Uterus (tissue), 2 donors: ENCODE results near the gene PWP2.
"Not testable (repeated sequence)": the region's sequence is repeated elsewhere in the genome, so short reads cannot be mapped to it uniquely, and the experiment has no call there.

Source experiments
- POLR2A ChIP-seq, 2 donors: fragments of 450-650 bp; IDR thresholded peaks; one replicate each; pipeline ENCODE4 v1.6.1; 2016; ENCODE audit warnings: antibody characterized with exemption in 2 of 2, mild to moderate bottlenecking in 1 of 2, moderate library complexity in 1 of 2
- TF ChIP-seq, protein P1 (sequence below), 4 experiments: fragments of 200-600 bp in 2 of 4; fragments of 450-650 bp in 2 of 4; sonication (generic) in 2 of 4; IDR thresholded peaks; one replicate each; pipeline ENCODE4 v1.5.1; 2016 to 2019; ENCODE audit warnings: antibody characterized with exemption in 4 of 4, mild to moderate bottlenecking in 2 of 4, moderate library complexity in 1 of 4

DNA sequence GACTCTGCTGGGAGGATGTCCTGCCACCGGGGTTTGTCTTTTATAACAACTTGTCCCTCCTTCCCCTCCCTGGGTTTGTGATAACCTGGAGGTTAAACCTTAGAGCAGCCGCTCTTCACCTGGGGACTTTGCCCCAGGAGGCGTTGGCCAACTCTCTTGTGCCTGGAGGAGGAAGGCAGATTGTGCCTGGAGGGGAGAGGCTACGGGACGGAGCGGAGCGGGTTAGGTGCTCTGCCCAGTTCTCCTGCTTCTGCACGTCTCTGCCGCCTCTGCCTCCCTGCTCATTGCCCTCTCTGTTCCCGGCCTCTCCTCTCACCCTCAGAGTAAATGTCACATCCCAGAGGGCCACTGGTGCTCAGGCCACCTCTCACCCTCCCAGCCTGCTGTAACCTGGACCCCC, 63.1 kb downstream of the PWP2 start:
- TF ChIP-seq POLR2A (IDR thresholded peaks at IDR 0.05): not testable (repeated sequence)
- TF ChIP-seq, protein P1, sequence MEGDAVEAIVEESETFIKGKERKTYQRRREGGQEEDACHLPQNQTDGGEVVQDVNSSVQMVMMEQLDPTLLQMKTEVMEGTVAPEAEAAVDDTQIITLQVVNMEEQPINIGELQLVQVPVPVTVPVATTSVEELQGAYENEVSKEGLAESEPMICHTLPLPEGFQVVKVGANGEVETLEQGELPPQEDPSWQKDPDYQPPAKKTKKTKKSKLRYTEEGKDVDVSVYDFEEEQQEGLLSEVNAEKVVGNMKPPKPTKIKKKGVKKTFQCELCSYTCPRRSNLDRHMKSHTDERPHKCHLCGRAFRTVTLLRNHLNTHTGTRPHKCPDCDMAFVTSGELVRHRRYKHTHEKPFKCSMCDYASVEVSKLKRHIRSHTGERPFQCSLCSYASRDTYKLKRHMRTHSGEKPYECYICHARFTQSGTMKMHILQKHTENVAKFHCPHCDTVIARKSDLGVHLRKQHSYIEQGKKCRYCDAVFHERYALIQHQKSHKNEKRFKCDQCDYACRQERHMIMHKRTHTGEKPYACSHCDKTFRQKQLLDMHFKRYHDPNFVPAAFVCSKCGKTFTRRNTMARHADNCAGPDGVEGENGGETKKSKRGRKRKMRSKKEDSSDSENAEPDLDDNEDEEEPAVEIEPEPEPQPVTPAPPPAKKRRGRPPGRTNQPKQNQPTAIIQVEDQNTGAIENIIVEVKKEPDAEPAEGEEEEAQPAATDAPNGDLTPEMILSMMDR (IDR thresholded peaks at IDR 0.05): not testable (repeated sequence)
